ENCODE measurements around the gene PTPRK.

DNA sequence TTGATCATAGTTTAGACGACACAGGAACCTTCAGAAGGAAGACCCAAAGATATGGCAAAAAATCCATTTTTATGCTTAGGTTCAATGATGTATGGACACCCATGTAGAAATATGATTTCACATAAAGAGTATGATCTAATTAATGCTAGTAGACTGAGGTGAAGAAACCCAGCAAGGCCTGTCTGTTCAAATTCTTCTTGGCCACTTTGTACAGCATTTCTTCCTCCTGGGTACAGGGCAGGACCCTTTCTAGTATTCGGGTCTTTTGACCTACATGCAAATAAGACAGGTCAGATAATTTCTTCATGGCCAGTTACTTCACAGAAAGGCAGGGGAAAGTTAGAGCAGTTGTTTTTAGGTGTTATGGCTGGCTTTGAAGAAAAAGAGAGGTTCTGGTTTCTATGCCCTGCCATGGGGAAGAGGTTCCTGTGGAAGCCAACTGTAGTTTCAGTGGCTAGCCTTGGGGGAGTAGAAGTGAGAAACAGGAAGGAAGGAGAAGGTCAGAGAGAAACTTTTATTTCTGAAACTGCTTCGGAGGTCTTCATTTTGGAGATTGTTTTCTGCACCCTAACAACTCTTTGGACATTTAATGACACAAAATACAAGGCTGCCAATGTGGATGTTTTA, 208.3 kb downstream of the PTPRK start:
- no peak for TF ChIP-seq POLR2A (IDR thresholded peaks at IDR 0.05; ENCODE audit: low read length)
- no peak for TF ChIP-seq GATA1 (IDR thresholded peaks at IDR 0.05; ENCODE audit: low read depth, low read length)

Data from erythroblast (primary cell).